Activated naive CD4-positive, alpha-beta T cell treated with anti-CD3 and anti-CD28 coated beads, Interleukin-2, amount 50 U/mL, for 72 hours (primary cell): Measurements from ENCODE around the gene RNF13. TPM values are rescaled to one million over a fixed set of nuclear protein-coding genes. Genes with fewer than 3 reads are reported as not detected.
"Not testable (repeated sequence)": the region's sequence is repeated elsewhere in the genome, so short reads cannot be mapped to it uniquely, and the experiment has no call there.

Source experiments
- ATAC-seq, 2 donors: fragments of 150-1000 bp; cut with Tn5 transposase; 2 replicates each; pipeline ENCODE4 v1.10.0; 2021; ENCODE audit warnings: mild to moderate bottlenecking in 2 of 2, moderate library complexity in 2 of 2
- DNase-seq, 2 donors: peaks; one replicate each; pipeline ENCODE4 v3.0.0; 2021 to 2022; ENCODE audit warnings: low spot score in 2 of 2
- H3K27ac Mint-ChIP-seq, 2 donors: one replicate each; pipeline ENCODE4 v1.8.0; 2022; ENCODE audit warnings: mild to moderate bottlenecking in 2 of 2, mixed read lengths in 2 of 2
- H3K36me3 Mint-ChIP-seq, 2 donors: one replicate each; pipeline ENCODE4 v1.8.0; 2022; ENCODE audit warnings: mixed read lengths in 2 of 2
- H3K9me3 Mint-ChIP-seq, 2 donors: one replicate each; pipeline ENCODE4 v1.8.0; 2022; ENCODE audit warnings: mixed read lengths in 2 of 2
- total RNA-seq, 2 donors: library from RNA; stranded (reverse); gene quantifications; one replicate each; pipeline ENCODE4 v1.2.3, GENCODE V29; 2022

Gene RNF13
- total RNA-seq, 2 donors from 2014 or later = 24.2 to 27.7 TPM

DNA sequence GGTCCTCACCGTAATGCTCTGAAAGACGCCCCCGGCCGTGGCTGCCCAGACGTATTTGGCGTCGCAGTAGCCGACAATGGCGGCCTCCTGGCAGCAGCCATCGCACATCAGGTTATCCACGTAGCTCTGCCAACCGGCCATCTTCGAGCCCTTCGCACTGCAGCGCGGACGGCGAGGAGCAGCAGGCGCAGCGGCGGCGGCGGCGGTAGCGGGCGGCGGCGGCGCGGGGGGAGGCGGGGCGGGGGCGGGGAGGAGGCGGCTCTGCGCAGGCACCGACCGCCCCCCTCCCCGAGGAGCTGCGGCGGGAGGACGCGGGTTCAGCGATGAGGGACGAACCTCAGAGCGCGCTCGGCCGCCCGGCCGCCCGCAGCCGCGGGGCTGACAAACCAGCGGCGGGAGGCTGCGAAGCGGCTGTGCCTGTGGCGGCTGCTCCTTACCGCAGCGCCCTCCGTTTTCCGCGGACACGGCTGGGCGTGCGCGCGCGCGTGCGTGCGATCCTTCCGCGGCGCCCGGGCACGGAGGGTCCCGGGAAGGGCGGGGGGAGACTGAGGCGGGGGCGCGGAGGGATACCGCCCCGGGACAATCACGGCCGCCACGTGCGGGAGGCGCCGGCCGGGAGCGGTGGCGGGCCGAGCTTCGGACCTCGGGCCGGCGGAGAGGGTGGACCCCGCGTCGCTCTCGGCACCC lies 157.8 kb downstream of the RNF13 start, which contains the start of gene PFN2:
Gene PFN2 (minus strand): TSS at position 180 of the 687 bp plus-strand sequence. CDS start 39 bp downstream, at position 141.
- Mint-ChIP-seq H3K27ac (peak within 1 kb of the TSS; percentile 51 to 57), H3K36me3 (peaks cover 5 to 6% of the 10 kb centered on the region in 2 donors), H3K9me3 (no peaks in the 10 kb centered on the region)
- ATAC-seq = peak; percentile 57 to 68
- peak in 1 of 2 donors; percentile 59 for DNase-seq

DNA sequence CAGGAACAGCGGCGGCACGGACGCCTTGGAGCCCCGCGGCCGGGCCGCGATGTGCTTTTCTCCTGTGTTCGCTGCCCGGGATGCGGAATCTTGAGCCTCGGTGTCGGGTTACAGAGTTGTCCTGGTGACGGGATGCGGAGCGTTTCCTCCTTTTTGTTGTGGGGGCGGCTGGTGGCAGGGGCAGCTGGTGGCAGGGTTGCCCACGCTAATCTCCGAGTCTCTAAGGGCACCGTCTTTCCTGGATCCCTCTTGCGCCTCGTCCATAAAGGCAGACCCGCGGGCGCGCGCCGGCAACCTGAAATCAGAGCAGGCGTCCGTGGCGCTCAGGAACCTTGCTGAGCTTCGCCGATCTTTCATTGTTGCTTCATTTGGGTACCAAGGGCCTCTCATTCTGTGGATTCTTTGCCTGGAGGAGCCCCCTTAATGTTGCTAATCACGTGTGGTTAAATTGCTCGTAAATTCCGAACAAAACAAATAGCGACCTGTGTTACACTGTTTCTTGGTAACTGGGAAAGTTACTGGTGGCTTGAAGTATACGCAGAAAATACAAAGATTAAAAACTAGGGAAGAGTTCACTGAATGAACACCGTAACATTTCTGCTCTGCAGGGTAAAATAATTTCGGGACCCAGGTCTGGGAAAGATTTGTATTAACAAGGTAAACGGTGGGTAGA lies 158.5 kb downstream of the RNF13 start:
- Mint-ChIP-seq H3K9me3 (no peaks in the 10 kb centered on the region), H3K36me3 (peaks cover 5 to 6% of the 10 kb centered on the region in 2 donors), H3K27ac (peak overlapping the region; percentile 35 to 51)
- DNase-seq = peak in 1 of 2 donors; percentile 20
- ATAC-seq = peak in 1 of 2 donors; percentile 31

DNA sequence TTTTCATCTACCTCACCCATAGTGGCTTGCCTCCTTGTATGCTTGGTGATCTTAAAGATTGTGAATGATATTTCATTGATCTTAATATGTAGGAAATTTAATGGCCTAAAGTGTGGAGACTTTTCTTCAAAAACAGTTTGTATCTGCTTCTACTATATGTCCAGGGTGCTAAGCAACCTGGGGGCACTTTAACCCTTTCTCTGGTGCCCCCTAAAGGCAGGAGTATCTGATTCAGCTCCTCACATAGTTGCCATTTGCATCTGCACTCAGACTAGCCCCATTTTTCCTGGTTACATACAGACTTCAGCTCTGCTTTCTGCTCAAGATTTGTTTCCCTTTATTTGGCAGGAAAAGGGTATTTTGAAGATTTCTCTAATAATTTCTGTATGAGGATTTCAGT lies 162.9 kb downstream of the RNF13 start:
- no peak for ATAC-seq
- H3K9me3 Mint-ChIP-seq = no peaks in the 10 kb centered on the region
- peaks cover 5 to 6% of the 10 kb centered on the region in 2 donors for H3K36me3 Mint-ChIP-seq
- no peak for DNase-seq
- no peak overlapping the region for H3K27ac Mint-ChIP-seq

DNA sequence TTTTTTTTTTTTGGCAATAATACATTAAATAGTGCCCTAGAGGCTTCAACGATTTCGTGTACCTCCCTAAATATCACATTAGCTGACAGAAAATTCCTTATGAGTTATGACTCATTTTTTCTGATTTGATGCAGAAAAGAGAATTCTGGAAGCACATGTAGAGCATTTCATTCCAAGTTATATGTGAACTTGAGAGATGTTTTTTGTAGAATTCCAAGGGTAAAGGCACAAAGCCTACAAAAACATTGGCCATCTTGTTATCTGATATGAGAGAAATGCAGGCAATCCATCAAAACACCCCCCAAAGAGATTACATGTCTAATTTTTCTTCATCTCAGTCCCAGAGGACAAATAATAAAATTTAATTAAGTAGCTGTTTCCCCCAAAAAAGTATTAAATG lies 164.4 kb downstream of the RNF13 start:
- Mint-ChIP-seq H3K9me3 (no peaks in the 10 kb centered on the region), H3K36me3 (no peaks in the 10 kb centered on the region), H3K27ac (no peak overlapping the region)
- no peak for DNase-seq
- no peak for ATAC-seq

DNA sequence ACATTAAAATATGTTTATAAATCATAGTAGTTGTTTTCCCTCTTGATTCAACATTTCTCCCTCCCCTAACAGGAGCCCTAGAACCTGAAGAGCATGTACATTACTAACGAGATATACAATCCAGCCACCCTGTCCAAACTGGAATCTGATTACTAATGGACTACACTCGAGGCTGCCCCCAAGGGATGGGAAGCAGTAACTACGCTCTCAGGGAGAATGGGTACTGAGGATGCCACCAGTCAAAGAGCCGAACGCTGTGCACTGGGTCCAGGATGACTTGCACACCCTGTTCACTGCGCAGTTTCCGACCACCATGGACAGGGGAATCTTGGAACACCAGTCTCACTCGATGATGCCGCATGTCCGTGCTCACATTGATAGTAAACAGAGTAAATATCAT lies 169.0 kb downstream of the RNF13 start:
- not testable (repeated sequence) for H3K27ac Mint-ChIP-seq, H3K36me3 Mint-ChIP-seq, H3K9me3 Mint-ChIP-seq, DNase-seq
- ATAC-seq = peak; percentile 49 to 63

DNA sequence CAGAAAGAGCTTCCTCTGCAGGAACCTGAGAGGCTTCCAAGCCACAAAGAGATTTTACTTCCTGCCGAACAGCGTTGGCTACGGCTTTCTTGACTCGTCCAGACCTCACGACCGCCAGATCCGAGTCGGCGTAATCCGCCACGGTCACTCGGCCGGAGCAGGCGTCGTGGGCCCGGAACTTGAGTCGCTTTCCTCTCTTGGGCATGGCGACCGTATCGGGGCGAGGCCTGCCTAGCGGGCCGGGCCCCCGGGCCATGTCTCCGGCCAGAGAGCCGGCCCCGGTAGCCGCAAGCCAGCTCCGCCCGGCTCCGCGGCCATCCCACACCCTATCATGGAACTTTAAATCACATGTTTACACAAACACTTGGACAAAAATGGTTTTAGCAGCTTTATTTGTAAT lies 170.0 kb downstream of the RNF13 start:
- not testable (repeated sequence) for H3K36me3 Mint-ChIP-seq, ATAC-seq

DNA sequence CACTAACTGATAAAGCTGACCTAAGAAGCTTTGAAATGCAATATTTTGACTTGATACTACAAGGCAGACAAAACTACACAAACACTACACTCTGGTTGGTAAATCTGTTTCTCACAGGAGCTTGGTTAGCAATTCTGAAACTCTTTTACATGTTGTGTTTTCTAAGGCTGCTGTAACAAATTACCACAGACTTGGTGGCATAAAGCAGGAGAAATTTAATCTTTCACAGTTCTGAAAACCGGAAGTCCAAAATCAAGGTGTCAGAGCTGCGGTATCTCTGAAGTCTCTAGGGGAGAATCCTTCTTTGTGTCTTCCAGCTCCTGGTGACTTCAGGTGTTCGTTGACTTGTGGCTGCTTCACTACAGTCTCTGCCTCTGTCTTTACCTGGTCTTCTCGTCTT lies 170.6 kb downstream of the RNF13 start:
- no peak for ATAC-seq
- Mint-ChIP-seq H3K36me3 (no peaks in the 10 kb centered on the region), H3K27ac (no peak overlapping the region), H3K9me3 (no peaks in the 10 kb centered on the region)
- no peak for DNase-seq

More for the DNA sequence above, 170.0 kb downstream of the RNF13 start:
- not testable (repeated sequence) for H3K27ac Mint-ChIP-seq, H3K9me3 Mint-ChIP-seq, DNase-seq

DNA sequence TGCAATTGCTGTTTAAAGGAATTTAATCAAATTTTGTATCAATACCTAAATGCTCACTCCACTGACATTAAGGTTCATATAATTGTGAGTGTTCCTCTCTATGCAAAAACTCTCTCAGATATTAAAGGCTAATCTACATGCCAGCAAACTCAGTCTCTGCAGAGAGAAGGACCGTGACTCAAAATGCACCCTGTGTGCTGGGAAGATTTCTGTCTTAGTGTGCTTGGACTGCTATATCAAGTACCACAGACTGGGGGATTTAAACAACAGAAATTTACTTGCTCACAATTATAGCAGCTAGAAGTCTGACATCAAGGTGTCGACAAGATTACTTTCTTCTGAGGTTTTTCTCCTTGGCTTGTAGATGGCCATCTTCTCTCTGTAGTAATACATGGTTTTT lies 176.3 kb downstream of the RNF13 start:
- Mint-ChIP-seq H3K9me3 (peaks cover 5 to 7% of the 10 kb centered on the region in 2 donors), H3K36me3 (peaks cover 6 to 7% of the 10 kb centered on the region in 2 donors), H3K27ac (no peak overlapping the region)
- DNase-seq = no peak
- no peak for ATAC-seq

DNA sequence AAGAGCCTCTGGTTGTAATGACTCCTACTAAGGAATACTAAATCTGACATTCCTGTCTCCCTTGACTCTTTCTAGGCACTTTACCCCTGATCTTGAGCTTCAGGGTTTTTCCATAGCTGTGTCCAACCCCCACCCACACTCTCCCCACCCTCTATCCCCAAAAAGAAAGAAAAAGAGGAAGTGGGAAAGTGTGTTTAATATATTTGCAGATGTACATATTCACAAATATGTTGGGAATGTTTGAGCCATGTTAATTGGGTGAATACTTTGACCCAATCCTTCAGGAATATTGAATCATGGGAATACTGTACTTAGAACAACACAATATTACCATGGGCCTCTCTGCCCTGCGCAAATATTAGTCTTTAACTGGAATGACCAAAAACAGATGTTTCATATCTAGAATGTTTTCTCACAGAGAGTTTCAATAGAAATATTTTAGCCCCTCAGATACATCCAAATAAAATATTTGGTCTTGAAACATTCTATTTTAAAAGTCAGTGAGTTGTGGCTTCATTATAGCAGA lies 177.5 kb downstream of the RNF13 start:
- H3K9me3 Mint-ChIP-seq = peaks cover 11 to 15% of the 10 kb centered on the region in 2 donors
- H3K27ac Mint-ChIP-seq = no peak overlapping the region
- ATAC-seq = no peak
- DNase-seq = no peak
- H3K36me3 Mint-ChIP-seq = peaks cover 7 to 14% of the 10 kb centered on the region in 2 donors

DNA sequence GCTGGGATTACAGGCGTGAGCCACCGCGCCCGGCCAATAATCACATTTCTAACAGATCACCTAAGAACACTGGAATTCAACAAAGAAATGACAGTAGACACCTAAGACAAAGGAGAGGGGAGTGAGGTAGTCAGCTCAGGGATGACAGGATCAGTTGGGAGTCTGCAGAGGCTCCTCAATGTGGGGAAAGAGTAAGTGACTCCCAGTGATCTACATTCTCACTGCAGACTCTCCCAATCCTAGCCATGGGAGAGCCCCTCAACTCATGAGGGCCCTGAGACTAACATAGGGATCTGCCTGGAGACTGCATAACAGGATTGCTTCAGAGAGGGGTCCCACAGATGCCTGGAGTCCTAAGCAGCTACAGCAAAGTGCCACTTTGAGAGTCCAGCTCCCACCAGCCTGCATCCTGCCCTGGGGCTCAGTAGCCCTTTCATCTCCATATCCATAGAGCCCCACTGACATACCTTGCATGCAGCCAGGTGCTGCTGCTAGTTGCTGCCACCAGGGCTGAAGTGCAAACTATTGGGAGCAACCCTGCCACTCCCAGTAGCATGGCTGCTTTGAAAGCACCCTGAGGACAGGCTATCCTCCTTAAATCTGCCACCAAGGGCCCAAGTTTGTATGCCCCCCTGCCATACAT lies 179.5 kb downstream of the RNF13 start:
- ATAC-seq = no peak

DNA sequence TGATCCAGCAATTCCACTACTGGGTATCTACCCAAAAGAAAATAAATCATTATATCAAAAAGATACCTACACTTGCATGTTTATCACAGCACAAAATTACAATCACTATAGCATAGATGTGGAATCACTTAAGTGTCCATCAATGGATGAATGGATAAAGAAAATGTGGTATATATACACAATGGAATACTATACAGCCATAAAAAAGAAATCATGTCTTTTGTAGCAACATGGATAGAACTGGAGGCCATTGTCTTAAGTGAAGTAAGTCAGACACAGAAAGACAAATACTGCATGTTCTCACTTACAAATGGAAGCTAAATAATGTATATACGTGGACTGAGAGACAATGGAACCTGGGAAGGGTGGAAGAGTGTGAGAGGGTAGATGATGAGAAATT lies 185.9 kb downstream of the RNF13 start:
- ATAC-seq (no peak), DNase-seq (no peak)
- Mint-ChIP-seq H3K27ac (no peak overlapping the region), H3K9me3 (peaks cover 9 to 20% of the 10 kb centered on the region in 2 donors), H3K36me3 (peaks cover 0 to 8% of the 10 kb centered on the region in 2 donors)

More for the DNA sequence above, 179.5 kb downstream of the RNF13 start:
- Mint-ChIP-seq H3K36me3 (peaks cover 7 to 14% of the 10 kb centered on the region in 2 donors), H3K27ac (no peak overlapping the region), H3K9me3 (peaks cover 14 to 15% of the 10 kb centered on the region in 2 donors)
- no peak for DNase-seq

DNA sequence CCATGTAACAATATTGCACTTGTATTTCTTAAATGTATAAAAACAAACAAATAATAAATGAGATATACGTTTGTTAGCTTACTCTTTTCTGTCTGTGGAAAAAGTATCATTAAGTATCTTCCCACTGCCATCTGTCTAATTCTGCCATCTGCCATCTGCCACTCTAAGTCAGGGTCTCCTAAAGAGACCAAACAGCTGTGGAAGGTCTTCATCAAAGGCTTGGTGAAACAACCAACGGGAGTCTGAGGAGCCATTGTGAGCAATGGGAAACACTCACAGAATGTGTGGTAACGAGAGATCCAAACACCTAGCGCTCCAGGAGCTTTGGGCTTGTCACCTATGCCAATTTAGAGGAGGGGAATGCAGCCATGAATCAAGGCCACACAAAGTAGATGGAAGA lies 186.4 kb downstream of the RNF13 start:
- ATAC-seq = no peak

DNA sequence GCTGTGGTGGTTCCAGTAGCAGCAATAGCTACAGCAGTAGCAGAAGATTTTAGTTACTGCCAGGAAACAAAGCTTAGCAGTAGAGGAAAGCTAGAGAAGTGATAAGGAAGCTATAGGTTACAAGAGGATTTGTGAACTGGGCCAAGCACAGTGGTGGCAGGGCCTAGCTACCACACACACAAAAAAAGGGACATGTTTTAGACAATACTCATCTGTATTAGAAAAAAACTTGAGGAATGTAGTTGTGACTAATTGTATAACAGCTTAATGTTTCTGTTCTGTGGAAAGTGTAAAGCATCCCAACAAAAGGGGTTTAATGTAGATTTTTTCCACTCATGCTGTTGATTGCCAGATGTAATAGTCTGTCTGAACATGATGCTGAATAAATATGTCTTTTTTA lies 187.6 kb downstream of the RNF13 start:
- DNase-seq = no peak
- no peak overlapping the region for H3K27ac Mint-ChIP-seq
- H3K36me3 Mint-ChIP-seq = no peaks in the 10 kb centered on the region
- peaks cover 0 to 12% of the 10 kb centered on the region in 2 donors for H3K9me3 Mint-ChIP-seq
- ATAC-seq = no peak

More for the DNA sequence above, 186.4 kb downstream of the RNF13 start:
- H3K27ac Mint-ChIP-seq = no peak overlapping the region
- H3K9me3 Mint-ChIP-seq = peaks cover 9 to 20% of the 10 kb centered on the region in 2 donors
- peaks cover 0 to 8% of the 10 kb centered on the region in 2 donors for H3K36me3 Mint-ChIP-seq
- DNase-seq = no peak

DNA sequence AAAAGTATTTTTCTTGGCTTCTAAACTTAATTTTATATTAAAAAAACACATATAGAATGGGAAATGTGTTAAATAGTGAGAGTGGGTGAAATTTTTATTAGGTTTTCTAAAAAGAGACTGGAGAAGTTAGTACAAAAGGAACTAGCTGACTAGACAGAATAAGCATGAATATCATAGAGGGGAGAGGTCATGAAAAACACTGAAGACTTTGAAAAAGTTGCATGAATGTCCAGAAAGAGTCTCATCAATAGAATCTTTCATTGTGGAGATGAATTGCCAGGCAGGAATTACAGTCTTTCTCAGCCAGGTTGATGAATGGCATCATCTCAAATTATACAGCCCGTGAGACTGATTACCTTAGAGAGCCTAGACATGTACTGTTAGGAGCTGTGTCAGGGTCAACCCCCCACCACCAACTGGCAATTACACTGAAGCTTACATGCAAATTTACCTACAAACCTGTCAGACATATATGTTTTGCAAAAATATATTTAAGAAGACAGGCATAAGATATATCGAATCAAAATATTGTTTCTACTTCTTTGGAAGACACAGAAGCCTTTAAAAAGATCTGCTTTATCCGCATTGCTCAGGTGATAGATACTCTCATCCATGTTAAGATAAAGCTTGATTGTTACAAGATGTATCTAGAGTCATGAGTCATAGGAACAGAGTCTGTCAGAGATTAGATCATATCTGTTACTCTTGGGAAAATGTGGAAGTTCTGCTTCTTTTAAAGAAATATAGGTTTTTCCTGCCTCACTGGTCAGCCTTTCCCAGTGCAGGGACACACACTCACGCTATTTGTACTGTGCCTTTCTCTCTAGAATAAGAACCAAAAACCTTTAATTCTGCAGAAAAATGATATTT lies 192.5 kb downstream of the RNF13 start:
- ATAC-seq (no peak), DNase-seq (no peak)
- Mint-ChIP-seq H3K9me3 (no peaks in the 10 kb centered on the region), H3K27ac (no peak overlapping the region), H3K36me3 (no peaks in the 10 kb centered on the region)

DNA sequence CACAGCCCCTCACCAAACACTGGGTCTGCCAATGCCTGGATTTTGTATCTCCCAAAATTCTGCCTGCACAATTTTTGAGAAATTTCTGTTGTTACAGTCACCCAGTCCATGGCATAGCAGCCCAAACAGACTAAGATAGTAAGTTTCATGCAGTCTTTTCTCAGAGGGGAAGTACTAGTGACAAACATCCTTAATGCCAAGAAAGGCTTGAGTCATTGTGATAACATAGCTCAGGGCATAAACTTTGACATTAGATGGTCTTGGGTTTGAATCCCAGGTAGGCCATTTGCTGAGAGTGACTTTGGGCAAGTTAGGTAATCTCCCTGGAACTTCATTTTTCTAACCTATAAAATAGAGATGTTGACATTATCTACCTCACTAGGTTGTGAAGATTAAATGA lies 193.8 kb downstream of the RNF13 start:
- H3K9me3 Mint-ChIP-seq = no peaks in the 10 kb centered on the region
- no peaks in the 10 kb centered on the region for H3K36me3 Mint-ChIP-seq
- ATAC-seq (no peak), DNase-seq (no peak)
- H3K27ac Mint-ChIP-seq = no peak overlapping the region
